Left forelimb (tissue), 1 donor: Measurements from ENCODE around the gene CEL.
"Not testable (repeated sequence)": the region's sequence is repeated elsewhere in the genome, so short reads cannot be mapped to it uniquely, and the experiment has no call there.

Experiments
- DNase-seq: peaks from one replicate; pipeline ENCODE4 v3.0.0-alpha.2; 2018; ENCODE audit warnings: low spot score

CEL gene

DNA sequence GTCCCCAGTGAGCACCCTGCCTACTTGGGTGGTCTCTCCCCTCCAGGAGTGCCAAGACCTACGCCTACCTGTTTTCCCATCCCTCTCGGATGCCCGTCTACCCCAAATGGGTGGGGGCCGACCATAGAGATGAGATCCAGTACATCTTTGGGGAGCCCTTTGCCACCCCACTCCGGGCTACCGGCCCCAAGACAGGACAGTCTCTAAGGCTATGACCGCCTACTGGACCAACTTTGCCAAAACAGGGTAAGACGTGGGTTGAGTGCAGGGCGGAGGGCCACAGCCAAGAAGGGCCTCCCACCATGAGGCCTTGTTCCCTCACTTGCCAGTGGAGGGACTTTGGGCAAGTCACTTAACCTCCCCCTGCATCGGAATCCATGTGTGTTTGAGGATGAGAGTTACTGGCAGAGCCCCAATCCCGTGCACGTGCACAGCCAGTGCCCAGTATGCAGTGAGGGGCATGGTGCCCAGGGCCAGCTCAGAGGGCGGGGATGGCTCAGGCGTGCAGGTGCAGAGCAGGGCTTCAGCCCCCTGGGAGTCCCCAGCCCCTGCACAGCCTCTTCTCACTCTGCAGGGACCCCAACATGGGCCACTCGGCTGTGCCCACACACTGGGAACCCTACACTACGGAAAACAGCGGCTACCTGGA is 24.6 kb downstream of the CEL start:
- DNase-seq: not testable (repeated sequence)

DNA sequence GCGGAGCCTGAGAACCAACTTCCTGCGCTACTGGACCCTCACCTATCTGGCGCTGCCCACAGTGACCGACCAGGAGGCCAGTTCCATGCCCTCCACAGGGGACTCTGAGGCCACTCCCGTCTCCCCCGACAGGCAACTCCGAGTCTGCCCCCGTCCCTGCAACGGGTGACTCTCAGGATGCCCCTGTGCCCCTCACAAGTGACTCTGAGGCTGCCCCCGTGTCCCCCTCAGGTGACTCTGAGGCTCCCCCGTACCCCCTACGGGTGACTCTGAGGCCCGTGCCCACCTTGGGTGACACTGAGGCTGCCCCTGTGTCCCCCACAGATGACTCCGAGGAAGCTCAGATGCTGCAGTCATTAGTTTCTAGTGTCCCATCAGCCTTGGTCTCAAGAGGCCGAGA is 25.1 kb downstream of the CEL start:
- no peak for DNase-seq

DNA sequence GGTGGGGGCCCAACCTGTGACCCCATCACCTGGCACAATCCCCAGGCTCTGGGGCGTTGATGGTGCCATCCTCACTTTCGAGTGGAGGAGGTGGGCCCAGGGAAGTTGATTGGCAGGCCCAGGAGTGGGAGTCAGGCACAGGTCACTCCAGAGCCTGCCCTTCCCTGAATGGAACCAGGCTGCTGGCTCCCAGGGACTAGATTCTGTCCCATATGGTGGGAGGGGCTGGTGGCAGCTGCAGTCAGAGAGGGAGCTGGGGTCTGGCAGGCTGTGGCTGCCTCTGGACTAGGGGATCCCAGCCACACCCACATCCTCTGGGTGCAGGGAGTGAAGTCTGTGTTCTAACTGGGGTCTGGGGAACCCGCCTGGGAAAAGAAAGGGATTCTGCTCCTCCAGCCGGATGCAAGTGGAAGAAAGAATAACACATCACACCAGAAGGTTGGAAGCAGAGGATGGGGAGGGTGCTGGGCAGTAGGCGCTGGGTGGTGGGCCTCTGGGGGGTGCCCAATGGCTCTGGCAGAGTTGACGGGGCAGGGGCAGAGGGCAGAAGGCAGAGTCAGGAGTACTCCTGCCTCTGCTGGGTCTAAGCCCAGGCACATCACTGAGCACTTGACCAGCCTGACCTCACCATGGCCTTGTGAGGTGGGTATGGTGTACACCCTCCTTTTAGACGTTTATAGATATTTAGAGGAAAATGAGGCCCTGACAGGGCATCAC is 25.8 kb downstream of the CEL start:
- no peak for DNase-seq

DNA sequence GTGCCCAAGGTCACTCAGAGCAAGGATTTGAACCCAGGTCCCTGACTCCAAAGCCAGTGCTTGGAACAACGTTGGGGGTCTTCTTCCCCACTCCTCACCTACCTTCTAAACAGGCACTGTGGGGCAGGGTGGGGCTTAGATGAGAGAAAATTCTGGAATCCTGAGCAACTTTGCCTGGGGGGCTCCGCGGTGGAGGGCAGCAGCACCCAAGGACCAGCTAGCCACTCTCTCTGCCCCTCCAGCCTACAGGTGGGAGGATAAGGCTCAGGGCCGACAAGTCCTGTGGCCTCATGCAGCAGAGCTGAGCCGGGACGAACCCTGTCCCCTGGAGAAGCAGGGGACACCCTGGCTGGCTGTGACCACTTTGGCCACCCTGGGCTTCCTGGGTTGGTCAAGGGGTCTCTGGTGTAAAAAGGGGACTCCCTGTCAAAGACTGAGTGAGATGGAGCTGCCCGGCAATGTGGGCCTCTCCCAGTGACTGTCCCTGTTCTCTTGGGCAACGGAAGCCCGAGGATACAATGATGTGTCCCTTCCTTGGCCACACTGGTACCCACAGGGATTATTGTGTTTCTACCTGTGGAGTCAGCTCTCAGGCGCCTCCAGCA is 26.5 kb downstream of the CEL start:
- DNase-seq: no peak

DNA sequence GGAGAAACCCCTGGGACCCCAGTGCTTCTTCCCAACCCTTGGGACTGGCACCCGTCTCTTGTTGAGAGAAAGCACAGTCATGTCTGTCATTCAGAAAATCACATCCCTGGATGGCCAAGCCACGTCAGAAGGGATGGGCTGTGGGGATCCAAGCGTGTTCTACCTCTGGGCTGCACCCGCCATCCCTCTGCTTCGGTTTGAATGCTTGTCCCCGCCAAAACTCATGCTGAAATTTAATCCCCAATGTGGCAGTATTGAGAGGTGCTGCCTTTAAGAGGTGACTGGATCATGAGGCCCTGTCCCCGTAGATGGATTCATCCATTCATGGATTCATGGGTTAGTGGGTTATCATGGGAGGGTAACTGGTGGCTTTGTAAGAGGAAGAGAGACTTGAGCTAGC is 27.0 kb downstream of the CEL start:
- no peak for DNase-seq

DNA sequence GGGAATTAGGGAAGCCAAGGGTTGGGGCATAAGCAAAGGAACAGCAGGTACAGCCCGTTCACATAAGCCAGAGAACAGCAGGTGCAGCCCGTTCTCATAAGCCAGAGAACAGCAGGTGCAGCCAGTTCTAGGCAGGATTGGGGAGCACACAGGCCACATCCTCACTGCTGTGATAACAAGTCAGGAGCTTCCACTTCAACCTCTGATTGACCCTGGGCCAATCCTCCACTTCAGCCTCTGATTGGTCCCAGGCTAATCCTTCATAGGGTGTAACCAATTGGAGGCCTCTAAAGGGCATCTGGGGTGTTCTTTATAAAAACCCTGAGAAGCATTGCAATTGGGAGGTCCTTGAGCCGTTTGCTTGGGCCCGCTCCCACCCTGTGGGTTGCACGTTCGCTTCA is 27.5 kb downstream of the CEL start:
- peak; percentile 61 for DNase-seq

DNA sequence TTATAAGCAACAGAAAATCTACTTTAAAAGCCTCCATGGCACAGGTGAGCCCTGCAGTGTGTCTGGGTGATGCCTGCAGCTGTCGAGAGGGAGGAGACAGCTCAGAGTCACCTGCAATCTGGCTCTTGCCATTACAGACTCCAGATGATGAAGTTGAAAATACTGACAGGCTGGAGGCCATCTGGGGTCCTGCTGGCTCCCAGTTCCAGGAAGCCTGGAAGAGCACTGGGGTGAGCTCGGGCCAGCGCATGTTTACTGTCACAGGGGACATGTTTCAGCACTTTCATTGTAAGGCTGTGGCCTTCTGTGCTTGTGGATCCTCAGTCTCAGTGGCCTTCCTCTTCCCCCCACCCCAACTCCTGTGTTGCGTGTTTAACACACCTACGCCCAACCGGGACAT is 28.4 kb downstream of the CEL start:
- DNase-seq: no peak

DNA sequence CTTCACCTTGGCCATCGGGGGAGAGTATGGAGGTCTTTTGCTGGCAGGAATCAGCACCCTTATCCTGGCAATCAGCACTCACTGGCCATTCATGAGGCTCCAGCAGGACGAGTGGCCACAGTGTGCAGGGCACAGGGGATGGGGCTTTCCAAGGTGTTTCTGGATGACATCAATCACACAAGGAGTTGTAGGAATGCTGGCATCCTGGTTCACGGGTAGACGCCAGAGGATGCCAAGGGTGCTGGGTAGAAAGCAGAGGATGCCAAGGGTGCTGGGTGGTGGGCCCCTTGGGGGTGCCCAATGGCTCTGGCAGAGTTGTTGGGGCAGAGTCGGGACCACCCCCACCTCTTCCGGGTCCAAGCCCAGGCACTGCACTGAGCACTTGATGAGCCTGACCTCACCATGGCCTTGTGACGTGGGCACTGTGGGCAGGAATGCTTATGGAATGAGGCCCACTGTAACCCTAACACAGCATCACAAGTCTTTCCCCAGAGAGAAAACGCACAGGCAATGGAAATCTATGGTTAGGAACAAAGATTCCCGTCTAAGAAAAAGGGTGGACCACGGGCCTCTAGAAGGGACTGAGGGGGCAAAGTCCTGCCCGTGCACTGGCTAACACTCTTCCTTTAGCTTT is 29.1 kb downstream of the CEL start:
- DNase-seq: no peak

DNA sequence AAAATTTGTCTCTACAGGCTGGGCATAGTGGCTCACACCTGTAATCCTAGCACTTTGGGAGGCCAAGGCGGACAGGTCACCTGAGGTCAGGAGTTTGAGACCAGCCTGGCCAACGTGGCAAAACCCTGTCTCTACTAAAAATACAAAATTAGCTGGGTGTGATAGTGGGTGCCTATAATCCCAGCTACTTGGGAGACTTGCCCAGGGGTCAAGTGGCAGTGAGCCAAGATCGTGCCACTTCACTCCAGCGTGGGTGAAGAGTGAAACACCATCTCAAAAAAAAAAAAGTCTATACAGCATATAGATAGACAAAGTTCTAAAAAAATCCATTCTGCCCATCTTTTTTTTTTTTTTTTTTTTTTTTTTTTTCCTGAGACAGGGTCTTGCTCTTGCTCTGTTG is 32.6 kb downstream of the CEL start:
- not testable (repeated sequence) for DNase-seq

DNA sequence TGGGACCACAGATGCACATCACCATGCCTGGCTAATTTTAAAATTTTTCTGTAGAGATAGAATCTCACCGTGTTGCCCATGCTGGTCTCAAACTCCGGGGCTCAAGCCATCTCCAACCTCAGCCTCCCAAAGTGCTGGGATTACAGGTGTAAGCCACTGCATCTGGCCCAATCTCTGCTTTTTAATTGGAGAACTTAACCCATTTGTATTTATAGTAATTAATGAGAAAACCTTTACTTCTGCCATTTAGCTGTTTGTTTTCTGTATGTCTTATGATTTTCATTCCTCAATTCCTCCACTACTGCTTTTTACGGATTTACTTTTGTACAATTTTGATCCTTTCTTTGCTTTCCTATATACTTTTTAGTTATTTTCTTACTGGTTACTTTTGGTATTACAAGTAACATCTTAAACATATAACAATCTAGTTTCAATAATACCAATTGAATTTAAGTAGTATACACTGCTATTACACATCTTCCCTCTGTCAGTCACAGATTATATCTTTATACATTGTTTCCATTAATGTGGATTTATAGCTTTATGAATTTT is 33.1 kb downstream of the CEL start:
- DNase-seq: no peak

DNA sequence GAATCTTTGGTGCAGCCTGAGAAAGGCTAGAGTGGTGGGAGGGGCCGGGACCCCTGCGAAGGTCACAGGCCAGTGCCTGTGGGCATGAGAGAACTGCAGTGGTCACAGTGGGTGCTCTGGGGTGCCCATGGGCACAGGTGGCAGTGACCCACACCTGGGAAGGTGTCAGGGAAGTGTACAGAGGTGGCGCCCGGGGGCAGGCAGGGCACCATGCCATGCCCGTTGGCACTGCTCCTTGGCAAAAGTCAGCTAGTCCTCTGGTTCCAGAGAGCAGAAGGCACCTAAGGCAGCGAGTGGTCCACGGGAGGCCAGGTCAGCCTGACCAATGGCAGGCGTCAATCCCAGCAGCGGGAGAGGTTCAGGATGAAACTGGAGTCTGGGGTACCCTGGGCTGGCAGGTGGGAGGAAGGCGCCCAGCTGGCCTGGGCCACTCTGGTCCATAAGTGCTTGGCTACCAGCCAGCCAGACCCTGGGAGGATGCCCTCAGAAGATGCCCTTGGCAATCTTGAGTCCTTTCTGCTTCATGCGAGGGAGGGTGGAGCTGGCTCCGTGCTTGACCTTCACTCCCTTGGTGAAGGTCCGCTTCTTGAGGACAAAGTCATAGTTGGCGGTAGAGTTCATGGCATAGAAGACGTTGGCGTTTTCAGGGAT is 36.4 kb downstream of the CEL start:
- DNase-seq: peak; percentile 57

DNA sequence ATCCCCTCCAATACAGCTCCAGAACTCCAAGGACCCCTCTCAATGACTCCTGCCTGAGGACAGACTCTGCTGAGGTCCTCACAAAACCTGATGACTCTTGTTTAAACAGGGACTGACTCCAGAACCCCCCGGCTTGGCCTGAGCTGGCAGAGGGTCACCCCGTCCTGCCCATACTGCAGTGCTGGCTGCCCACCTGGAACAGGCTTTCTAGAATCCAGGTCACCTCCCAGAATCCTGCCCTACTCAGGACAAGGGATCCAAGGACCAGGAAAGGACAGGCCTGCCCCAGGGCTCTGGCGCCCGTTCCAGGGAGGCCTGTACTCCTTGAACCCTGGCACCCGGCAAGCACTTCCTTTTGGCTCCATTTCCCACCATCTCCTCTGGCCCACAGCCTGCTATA is 37.1 kb downstream of the CEL start:
- DNase-seq: no peak

DNA sequence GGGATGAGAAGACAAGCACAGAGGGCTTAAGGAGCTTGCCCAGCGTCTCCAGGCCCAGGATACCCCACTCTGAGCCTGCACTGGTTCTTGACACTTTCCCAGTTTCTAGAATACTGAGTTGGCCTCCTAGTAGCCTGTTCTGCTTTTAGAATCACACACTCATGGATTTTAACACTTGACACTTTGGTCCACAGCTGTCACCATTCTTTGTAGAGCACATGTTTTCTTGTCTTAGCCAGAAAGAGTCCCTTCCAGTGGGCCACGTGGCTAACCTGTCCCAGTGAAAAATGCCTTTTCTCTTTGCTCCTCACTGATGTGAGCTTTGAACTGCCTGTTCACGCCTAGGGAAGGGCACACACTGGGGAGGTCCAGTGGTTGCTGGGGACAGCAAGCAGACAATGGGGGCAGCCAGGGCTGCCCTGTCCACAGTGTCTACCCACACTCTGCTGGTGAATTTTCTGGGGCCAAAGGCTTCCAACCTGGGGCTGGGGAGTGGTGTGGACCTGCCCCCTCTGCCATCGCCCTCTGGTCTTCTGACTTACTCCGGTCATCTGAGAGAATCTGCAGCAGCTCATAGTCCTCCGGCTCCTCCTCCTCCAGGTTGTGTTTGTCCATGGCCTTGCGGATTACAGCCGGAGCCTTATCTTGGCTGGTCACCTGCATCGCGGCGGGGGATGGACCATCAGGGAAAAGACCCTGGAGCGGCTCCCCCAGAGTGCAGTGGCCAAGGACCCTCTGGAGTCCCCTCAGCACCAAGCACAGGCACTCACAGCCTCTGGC is 38.1 kb downstream of the CEL start:
- DNase-seq: peak; percentile 49

DNA sequence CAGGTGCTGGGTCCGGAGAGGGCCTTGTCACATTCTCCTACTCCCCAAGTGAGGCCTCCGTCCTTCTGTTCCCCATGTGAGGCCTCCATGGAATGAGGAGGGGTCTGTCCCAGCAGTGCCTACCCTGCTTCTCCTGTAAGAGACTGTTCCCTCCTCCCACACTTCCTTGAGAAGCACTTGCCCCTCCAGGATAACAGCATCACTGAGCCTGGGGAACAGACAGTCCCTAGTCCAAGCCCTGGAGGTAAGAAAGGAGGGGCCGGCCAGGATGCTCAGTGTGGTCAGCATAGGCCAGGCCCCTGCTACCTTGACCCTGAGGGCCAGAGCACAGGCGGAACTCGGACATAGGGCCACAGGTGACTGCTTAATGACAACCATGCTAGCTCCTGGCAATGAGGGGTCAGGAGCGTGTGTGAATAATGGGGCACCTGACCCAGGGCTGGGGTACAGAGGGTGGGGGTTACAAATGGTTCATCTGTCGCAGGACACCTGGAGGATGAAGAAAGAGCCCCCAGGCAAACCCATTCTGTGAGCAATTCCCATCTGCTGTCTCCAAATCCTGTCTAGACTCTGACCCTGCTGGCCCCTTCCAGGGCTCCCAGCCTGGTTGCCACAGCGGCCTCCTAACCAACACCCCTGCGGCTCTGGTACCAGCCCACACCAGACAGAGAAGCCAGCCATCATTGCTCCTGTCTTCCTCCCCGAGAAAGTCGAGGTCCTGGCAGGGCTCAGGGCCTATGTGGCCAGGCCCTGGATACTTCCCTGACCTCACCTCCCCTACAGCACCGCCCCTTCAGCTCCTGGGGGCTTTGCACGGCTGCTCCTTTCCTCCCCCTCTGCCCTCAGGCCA is 39.0 kb downstream of the CEL start:
- DNase-seq: peak; percentile 48

DNA sequence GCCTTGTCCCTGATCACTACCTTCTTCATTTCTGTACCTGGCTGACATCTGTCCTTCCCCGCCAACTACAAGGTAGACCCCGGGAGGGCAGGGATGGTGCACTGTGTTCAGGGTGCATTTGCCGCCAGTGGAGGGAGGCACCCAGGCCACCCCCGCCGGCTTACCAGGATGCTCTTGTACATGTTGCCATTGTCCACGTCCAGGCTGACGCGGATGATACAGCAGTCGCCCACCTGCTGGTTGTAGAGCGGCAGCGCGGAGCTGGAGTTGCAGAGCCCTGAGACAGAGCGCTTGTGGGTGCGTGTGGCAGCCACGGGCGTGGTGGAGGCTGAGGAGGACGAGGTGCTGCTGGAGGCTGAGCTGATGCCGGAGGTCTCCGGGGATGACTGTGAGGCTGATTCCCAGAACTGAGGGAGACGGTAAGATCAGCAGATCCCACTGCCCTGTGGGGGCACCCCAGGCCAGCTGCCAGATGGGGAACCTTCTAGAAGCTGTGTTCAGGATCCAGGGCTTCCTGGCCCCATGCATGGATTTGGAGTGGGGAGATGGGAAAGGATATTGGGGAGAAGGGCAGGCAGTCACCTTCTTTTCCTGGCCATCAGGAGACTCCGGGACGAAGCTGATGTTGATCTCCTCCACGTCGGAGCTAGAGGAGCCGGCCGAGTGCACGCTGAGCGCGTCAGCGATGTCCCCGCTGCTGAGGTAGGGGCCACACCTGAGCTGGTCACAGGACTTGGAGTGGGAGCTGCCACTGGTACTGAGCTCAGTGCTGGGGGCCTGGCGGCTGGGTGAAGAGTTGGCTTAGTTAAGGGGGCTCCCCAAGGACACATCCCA is 39.8 kb downstream of the CEL start:
- peak; percentile 38 for DNase-seq

DNA sequence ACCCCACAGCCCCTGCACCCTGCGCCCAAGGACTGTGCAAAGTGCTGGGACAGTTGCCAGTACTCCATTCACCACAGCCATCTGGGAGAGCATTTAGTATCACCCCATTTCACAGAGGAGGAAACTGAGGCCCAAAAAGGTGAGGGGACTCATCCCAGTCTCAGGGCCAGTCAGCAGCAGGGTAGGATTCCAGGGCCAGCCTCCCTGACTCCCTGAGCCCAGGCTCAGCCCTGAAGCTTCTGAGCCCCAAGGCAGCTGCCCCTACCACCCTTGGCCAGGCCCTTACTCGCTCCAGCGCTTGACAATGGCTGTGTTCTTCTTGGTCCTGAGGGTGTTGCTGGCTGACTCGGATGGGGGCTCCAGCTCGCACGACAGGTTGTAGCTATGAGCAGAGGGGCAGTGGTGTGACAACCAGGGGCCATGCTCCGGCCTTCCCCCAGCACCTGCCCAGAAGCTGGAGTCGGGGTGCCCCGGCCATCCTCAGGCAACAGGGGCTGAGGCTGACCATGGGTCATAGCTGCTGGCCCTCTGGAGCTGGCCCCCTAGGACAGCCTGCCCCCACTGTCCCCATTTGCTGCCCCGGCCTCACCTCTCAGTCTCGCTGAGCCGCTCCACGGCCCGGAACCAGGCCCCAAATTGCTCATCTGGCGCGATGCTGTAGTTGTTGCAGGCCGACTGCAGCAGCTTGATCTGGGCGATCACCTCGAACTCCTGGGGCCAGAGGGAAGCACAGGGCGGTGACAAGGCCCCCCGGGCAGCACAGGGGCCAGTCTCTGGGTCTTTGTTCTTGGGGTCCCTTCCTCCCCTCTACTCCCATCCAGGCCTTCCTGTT is 40.6 kb downstream of the CEL start:
- DNase-seq: peak; percentile 44

DNA sequence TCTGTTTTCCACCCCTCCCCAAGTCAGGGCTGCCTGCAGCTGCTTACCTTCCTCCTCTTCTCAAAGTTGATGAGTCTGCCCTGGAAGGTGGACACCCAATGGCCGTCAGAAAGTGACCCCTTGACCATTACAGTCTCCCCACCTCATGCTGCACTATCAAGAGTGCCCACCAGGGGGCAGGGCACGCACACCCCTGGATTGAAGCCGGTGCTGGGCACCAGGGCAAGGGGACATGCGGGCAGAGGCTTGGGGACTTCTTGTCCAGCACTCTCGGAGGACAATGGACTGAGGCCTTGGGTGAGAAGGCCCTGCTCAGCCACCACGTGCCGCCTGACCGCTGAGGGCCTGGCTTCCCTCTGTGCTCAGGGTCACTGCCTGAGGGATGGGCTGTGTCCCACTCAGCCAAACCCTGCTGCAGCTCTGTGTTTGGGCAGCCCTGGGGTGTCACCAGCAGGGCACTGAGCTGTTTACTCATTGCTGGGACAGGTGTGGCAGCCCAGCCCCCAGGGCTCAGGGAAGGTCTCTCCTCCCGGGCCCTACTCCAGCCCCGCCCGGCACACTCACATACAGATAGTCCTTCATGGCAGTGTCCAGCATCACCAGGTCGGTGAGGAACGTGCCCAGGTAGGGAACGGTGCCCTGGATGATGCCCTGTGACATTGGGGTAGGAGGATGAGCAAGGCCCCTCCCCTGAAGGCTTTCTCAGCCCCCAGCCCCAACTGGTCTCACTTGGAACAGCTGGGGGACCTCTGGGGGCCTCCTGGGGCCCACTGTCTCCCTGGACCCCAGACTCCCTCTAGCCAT is 41.6 kb downstream of the CEL start:
- peak; percentile 78 for DNase-seq
